ENCODE data around the gene PLK5.
A peak's percentile ranks its signal among the peaks of the same experiment; 100 is the strongest.

PLK5 gene

DNA sequence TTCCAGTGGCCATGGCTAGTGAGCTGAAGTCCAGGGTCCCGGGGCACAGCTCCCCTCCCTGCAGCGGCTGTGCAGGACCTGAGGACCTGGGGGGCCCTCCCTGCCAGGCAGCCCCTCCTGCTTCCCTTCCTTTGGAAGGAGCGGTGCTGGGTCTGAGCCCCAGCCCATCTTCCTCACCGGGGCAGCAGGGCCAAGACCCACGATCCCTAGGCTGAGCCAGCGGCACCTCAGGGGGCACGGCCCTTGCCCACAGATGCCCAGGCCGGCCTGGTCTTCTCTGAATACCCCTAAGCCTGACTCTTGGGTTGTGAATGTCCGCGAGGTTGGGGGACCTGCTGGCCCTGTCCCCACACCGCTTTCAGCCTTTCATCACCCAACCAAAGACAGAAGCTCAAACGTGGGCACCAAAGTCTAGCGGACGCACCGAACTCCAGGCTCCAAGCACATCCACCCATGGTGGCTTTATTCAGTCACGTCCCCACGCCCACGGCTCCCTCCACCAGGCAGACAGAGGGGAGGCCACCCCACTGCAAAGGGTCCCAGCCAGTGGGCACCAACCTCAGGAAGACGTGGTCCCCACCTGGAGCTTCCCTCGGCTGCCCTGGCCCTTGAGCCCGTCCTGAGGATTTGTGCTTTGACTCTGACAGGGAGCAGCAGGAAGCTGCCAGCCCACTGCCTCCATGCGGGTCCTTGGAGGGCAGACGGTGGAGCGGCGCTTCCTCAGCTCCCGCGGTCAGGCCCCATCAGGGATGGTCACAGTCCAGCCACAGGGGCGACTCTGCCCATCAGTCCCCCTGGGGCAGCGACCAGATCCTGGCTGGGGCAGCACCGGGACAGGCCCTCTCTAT is 52.6 kb downstream of the PLK5 start:
- TF ChIP-seq, protein P1, sequence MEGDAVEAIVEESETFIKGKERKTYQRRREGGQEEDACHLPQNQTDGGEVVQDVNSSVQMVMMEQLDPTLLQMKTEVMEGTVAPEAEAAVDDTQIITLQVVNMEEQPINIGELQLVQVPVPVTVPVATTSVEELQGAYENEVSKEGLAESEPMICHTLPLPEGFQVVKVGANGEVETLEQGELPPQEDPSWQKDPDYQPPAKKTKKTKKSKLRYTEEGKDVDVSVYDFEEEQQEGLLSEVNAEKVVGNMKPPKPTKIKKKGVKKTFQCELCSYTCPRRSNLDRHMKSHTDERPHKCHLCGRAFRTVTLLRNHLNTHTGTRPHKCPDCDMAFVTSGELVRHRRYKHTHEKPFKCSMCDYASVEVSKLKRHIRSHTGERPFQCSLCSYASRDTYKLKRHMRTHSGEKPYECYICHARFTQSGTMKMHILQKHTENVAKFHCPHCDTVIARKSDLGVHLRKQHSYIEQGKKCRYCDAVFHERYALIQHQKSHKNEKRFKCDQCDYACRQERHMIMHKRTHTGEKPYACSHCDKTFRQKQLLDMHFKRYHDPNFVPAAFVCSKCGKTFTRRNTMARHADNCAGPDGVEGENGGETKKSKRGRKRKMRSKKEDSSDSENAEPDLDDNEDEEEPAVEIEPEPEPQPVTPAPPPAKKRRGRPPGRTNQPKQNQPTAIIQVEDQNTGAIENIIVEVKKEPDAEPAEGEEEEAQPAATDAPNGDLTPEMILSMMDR (conservative IDR thresholded peaks at IDR 0.05), result no peak
- H3K27ac ChIP-seq, result no peak overlapping the region

DNA sequence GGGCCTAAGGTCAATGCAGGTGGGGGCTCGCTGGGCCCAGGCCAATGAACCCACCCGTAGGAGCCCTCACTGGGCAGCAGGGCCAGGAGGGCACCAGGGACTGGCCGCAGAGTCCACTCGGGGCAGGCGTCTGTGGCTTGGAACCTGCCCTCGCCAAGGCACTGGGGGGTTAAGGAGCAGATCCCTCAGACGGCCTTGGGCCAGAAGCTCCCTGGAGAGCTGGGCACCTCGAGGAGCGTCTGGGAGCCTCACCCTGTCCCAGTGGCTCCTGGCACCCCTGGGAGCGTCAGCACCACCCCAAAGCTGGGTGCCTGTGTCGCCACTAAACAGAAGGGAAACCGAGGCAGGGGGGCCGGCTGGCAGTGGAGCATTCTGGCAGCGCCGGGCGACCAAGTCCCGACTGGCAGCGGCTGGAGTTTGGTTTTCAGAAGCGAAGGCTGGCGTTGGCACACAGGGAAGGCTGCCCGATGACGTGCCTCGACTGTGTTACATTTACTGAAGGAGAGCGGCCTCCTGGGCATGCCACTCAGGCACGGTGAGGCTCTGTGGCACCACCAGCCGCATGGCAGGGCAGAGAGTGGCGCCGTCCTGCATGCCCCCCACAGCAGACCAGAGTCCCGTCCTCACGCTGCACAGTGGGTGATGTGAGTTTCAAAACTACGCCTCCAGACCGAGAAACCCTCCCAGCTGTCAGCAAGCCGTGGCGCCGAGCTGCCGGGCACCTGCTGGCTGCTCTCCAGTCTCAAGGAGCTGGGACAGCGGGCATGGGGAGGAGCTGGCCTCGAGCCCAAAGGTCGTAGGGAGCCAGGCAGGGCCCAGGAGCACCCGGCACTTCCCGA is 53.4 kb downstream of the PLK5 start:
- TF ChIP-seq, protein P1 (conservative IDR thresholded peaks at IDR 0.05), result no peak
- H3K27ac ChIP-seq, result no peak overlapping the region

DNA sequence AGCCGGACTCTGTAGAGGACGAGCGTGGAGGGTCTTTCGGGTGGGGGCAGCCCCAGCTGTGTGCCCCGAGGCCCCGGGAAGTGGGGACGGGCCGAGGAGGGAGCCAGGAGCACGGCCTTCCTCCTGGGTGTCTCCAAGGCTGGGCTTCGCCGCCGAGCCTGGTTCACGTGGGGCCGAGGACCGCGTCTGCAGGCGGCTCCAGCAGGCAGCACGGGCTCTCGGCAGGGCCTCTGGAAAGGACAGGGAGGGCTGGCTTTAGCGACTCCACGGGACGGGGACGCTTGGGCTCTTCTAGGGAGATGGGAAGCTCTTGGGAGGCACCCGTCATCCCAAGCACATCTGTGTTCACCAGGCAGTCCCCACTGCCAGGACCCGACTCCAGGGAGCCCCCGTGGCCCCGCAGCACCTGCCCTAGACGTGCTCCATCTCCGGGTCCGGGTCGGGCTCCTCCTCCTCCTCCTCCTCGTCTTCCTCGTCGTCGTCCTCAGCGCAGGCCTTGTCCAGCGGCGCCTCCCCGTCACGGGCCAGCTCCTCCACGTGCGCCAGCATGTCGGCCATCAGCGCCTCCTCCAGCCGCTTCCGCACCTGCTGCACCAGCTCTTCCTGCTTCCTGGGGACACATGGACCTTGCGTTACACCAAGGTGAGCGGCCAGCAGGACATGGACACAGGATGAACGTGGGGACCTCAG is 54.2 kb downstream of the PLK5 start:
- TF ChIP-seq, protein P1 (conservative IDR thresholded peaks at IDR 0.05), result no peak
- H3K27ac ChIP-seq, result no peak overlapping the region

DNA sequence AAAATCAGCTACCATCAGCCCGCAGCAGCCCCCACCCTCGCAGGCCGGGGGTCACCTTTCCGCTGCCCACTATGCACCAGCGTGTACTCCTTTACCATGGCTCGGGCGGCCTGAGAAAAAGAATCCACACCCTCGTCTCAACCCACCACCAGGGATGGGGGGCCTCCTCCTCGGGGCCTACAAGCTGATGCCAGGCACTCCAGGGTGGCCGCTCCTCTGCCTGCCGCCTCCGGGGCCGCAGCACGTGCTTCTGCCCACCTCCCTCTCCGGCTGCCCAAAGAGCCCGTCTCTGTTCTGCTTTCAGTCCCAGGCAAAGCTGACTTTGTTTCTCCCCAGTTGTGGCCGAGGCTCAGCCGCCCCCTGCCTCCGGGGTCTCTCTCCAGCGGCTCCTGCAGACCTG is 55.3 kb downstream of the PLK5 start:
- TF ChIP-seq, protein P1 (conservative IDR thresholded peaks at IDR 0.05), result no peak
- H3K27ac ChIP-seq, result no peak overlapping the region

DNA sequence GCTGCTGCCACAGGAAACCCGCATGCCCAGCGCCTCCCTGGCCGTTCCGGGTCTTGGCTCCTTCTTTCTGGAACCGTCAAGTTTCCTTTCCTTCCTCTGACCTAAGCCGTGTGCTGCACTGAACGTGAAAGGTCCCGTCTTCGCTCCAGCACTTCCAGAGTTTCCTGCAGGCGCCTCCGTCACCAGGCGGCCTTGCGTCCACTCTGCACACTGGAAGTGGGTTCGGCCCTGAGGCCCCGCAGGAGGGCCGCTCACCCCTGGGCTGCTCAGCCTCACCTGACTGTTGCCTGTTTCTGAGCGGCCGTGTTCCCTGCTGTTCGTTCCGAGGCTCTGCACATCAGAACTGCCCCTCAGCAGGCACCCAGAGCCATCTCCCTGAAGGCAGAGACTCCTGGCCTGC is 56.5 kb downstream of the PLK5 start:
- TF ChIP-seq, protein P1 (conservative IDR thresholded peaks at IDR 0.05), result no peak
- H3K27ac ChIP-seq, result no peak overlapping the region; the same call in 1 of the 2 replicates

DNA sequence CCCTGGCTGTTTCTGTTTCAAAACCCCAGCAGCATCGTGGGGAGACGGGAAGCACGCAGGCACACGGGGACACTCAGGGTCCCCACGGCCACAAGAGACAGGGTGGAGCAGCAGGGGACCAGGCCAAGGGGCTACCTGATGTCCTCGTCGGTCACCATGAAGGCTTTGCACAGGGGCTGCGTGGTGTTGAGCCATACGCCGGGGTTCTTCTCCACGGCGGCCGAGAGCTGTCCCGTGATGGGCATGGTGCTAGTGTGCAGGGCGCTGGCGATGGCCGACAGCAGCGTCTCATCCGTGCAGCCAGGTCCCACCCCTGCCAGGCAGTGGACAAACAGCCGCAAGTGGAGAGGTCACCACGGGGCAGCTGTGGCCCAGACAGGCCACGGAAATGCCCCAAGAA is 57.1 kb downstream of the PLK5 start:
- TF ChIP-seq, protein P1 (conservative IDR thresholded peaks at IDR 0.05), result no peak
- peak overlapping the region; percentile 64; the same call in 1 of the 2 replicates for H3K27ac ChIP-seq

DNA sequence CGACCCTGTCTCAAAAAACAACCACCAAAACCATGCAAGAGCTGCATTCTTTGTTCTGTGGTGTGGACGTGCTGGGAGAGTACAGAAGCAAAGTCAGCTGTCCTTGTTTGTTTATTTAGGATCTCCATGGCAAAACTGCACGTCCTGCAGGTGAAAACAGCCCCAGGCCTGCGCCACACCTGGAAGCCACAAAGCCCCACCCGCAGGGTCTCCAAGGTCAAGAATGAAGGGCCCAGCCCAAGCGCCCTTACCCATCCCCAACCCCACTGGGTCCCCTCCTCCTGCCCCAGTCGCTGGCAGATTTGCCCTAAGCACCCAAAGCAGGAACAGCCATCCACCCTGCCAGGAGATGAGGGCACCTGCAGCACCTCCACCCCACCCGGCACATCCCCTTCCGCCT is 58.3 kb downstream of the PLK5 start:
- peak overlapping the region; percentile 64 for H3K27ac ChIP-seq
- TF ChIP-seq, protein P1 (conservative IDR thresholded peaks at IDR 0.05), result no peak

Data from VCaP (cell line).